KMS-11 (cell line): ENCODE measurements around the gene MSH3.

Experiments used
- H2AFZ ChIP-seq: fragments of 200-600 bp; sonication (generic); 2 replicates; pipeline ENCODE4 v1.6.1; 2016; ENCODE audit warnings: antibody characterized with exemption, mixed run types, low read depth
- H3K27ac ChIP-seq: fragments of 200-600 bp; sonication (generic); 2 replicates; pipeline ENCODE4 v1.6.1; 2016; ENCODE audit warnings: mild to moderate bottlenecking, mixed run types
- H3K27me3 ChIP-seq: fragments of 200-600 bp; sonication (generic); 2 replicates; pipeline ENCODE4 v1.6.1; 2017; ENCODE audit warnings: mild to moderate bottlenecking, low read depth, mixed run types, moderate library complexity; ENCODE audit not compliant: insufficient read depth
- H3K36me3 ChIP-seq: fragments of 200-600 bp; sonication (generic); 2 replicates; pipeline ENCODE4 v1.6.1; 2017; ENCODE audit warnings: mild to moderate bottlenecking, mixed run types; ENCODE audit not compliant: insufficient read depth
- H3K4me1 ChIP-seq: fragments of 200-600 bp; sonication (generic); 2 replicates; pipeline ENCODE4 v1.6.1; 2016; ENCODE audit warnings: mild to moderate bottlenecking, low read depth, mixed run types; ENCODE audit not compliant: poor library complexity, severe bottlenecking
- H3K4me2 ChIP-seq: fragments of 200-600 bp; sonication (generic); 2 replicates; pipeline ENCODE4 v1.7.0; 2016; ENCODE audit warnings: mild to moderate bottlenecking, mixed run types
- H3K4me3 ChIP-seq: fragments of 200-600 bp; sonication (generic); IDR thresholded peaks from 2 replicates; pipeline ENCODE4 v1.6.1; 2017; ENCODE audit warnings: low read depth, low read length, mixed read lengths; ENCODE audit not compliant: insufficient read depth
- H3K79me2 ChIP-seq: fragments of 200-600 bp; sonication (generic); 2 replicates; pipeline ENCODE4 v1.6.1; 2016; ENCODE audit warnings: low read depth, mixed run types; ENCODE audit not compliant: insufficient read depth
- H3K9ac ChIP-seq: fragments of 200-600 bp; sonication (generic); 2 replicates; pipeline ENCODE4 v1.6.1; 2016; ENCODE audit warnings: mild to moderate bottlenecking, mixed run types
- H4K20me1 ChIP-seq: fragments of 200-600 bp; sonication (generic); 2 replicates; pipeline ENCODE4 v1.6.1; 2016; ENCODE audit warnings: mild to moderate bottlenecking, mixed run types; ENCODE audit not compliant: insufficient read depth
- CTCF ChIP-seq: fragments of 200-600 bp; sonication (generic); conservative IDR thresholded peaks from 2 replicates; pipeline ENCODE4 v1.6.1; 2017; ENCODE audit warnings: low read depth, mild to moderate bottlenecking, antibody characterized with exemption, low read length, moderate library complexity, mixed read lengths

The MSH3 gene

GRCh38 chr5:80921026-80921425 lies 266.6 kb downstream of the MSH3 start:
- H3K4me3 ChIP-seq: no peak overlapping the region
- H2AFZ ChIP-seq: no peak overlapping the region
- H3K36me3 ChIP-seq: no peaks in the 10 kb centered on the region
- no peaks in the 10 kb centered on the region for H3K4me1 ChIP-seq
- no peak overlapping the region for H3K9ac ChIP-seq
- H3K79me2 ChIP-seq: no peaks in the 10 kb centered on the region
- no peak overlapping the region for H3K4me2 ChIP-seq
- TF ChIP-seq CTCF: no peak
- no peaks in the 10 kb centered on the region for H3K27me3 ChIP-seq
- no peaks in the 10 kb centered on the region for H4K20me1 ChIP-seq
- H3K27ac ChIP-seq: no peak overlapping the region

DNA sequence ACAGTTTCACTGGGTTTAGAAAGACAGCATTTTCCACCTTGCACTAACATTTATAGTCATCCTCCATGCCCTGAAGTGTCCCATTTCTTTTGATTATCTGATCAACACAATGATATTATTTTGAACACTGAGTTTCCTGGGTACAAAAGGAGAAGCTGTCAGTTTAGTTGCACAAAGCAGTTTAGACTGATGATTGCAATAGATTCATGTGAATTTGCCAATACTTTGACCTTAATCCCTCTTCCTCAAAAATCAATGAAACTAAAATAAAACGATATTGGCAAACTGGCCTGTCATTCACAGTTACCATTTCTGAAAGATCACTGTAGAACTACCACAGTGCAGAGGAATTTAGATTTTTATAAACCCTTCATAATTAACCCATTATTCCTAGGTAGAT lies 271.5 kb downstream of the MSH3 start:
- Histone ChIP-seq H3K9ac (no peak overlapping the region), H3K4me1 (no peaks in the 10 kb centered on the region), H4K20me1 (no peaks in the 10 kb centered on the region), H3K79me2 (no peaks in the 10 kb centered on the region), H2AFZ (no peak overlapping the region), H3K4me3 (no peak overlapping the region), H3K36me3 (no peaks in the 10 kb centered on the region), H3K27me3 (no peaks in the 10 kb centered on the region), H3K4me2 (no peak overlapping the region), H3K27ac (no peak overlapping the region)
- no peak for TF ChIP-seq CTCF
